SU-DHL-6 (cell line): ENCODE data around the gene THBS3.

Experiments used
- EZH2phosphoT487 ChIP-seq: fragments of 200-600 bp; sonication (generic), shearing (Covaris generic); conservative IDR thresholded peaks from 2 replicates; pipeline ENCODE4 v1.6.1; 2018; ENCODE audit warnings: mild to moderate bottlenecking, antibody characterized with exemption, low read length, moderate library complexity, mixed read lengths
- TF ChIP-seq, protein P1 (sequence below): fragments of 200-600 bp; sonication (generic); IDR thresholded peaks from one replicate; pipeline ENCODE4 v1.5.1; 2017; ENCODE audit warnings: antibody characterized with exemption, mild to moderate bottlenecking, low read length, moderate library complexity; ENCODE audit not compliant: insufficient read depth, poor library complexity, severe bottlenecking

GRCh38 chr1:155256058-155256852 lies 48.6 kb upstream of the THBS3 start:
- TF ChIP-seq, protein P1, sequence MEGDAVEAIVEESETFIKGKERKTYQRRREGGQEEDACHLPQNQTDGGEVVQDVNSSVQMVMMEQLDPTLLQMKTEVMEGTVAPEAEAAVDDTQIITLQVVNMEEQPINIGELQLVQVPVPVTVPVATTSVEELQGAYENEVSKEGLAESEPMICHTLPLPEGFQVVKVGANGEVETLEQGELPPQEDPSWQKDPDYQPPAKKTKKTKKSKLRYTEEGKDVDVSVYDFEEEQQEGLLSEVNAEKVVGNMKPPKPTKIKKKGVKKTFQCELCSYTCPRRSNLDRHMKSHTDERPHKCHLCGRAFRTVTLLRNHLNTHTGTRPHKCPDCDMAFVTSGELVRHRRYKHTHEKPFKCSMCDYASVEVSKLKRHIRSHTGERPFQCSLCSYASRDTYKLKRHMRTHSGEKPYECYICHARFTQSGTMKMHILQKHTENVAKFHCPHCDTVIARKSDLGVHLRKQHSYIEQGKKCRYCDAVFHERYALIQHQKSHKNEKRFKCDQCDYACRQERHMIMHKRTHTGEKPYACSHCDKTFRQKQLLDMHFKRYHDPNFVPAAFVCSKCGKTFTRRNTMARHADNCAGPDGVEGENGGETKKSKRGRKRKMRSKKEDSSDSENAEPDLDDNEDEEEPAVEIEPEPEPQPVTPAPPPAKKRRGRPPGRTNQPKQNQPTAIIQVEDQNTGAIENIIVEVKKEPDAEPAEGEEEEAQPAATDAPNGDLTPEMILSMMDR, result no peak
- TF ChIP-seq EZH2phosphoT487, result no peak
